HL-60 (cell line): ENCODE measurements around the gene DCHS1.

Experiments
- DNase-seq, 2 experiments: peaks; one replicate each; pipeline ENCODE4 v3.0.0-alpha.2; 2010 to 2020; ENCODE audit warnings: low read depth in 1 of 2, low spot score in 1 of 2
- H3K27ac ChIP-seq: fragments of 250-450 bp; sonication (Bioruptor Pico); replicated peaks from 2 replicates; pipeline ENCODE4 v1.5.1; 2020; ENCODE audit warnings: mild to moderate bottlenecking, moderate library complexity
- H3K27me3 ChIP-seq: fragments of 250-450 bp; sonication (Bioruptor Pico); 2 replicates; pipeline ENCODE4 v1.5.1; 2021; ENCODE audit warnings: mild to moderate bottlenecking, moderate library complexity; ENCODE audit not compliant: insufficient read depth, poor library complexity, severe bottlenecking
- H3K4me3 ChIP-seq: replicated peaks from 2 replicates; pipeline ENCODE4 v1.5.1; 2011; ENCODE audit warnings: mild to moderate bottlenecking, control low read depth, low read length; ENCODE audit not compliant: insufficient read depth
- GABPA ChIP-seq: IDR thresholded peaks from 2 replicates; pipeline ENCODE4 v1.6.1; 2012; ENCODE audit warnings: low read depth
- POLR2AphosphoS5 ChIP-seq: IDR thresholded peaks from 2 replicates; pipeline ENCODE4 v1.6.1; 2012; ENCODE audit warnings: low read depth
- SPI1 ChIP-seq: IDR thresholded peaks from 2 replicates; pipeline ENCODE4 v1.6.1; 2012; ENCODE audit warnings: low read depth, mild to moderate bottlenecking, borderline replicate concordance
- TF ChIP-seq, protein P1 (sequence below): IDR thresholded peaks from 2 replicates; pipeline ENCODE4 v1.6.1; 2012; ENCODE audit warnings: low read depth; ENCODE audit not compliant: insufficient replicate concordance
- TF ChIP-seq, protein P2 (sequence below): IDR thresholded peaks from one replicate; pipeline ENCODE4 v1.5.1; 2011; ENCODE audit warnings: low read length, control low read depth, inconsistent platforms; ENCODE audit not compliant: insufficient read depth

DCHS1 gene

DNA sequence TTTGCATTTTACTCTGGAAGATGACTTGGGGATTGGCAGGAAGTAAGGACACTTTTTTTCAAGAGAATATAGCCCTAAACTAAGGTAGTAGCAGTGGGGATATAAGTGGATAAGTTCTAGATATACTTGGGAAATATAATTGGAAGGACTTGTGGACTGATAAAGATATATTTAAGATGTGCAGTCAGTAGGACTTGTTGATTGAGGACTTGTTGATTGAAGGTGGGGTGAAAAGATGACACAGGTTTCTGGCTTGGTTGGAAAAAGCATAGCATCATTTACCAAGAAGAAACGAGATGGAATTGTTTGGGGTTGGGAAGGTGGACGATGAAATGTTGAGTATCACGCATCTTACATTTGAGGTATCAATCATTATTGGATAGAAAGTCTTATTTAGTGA, 42.1 kb downstream of the DCHS1 start:
- H3K27ac ChIP-seq = no peak overlapping the region
- TF ChIP-seq POLR2AphosphoS5 (no peak), GABPA (no peak)
- DNase-seq = no peak
- no peaks in the 10 kb centered on the region for H3K27me3 ChIP-seq
- H3K4me3 ChIP-seq = no peak overlapping the region

DNA sequence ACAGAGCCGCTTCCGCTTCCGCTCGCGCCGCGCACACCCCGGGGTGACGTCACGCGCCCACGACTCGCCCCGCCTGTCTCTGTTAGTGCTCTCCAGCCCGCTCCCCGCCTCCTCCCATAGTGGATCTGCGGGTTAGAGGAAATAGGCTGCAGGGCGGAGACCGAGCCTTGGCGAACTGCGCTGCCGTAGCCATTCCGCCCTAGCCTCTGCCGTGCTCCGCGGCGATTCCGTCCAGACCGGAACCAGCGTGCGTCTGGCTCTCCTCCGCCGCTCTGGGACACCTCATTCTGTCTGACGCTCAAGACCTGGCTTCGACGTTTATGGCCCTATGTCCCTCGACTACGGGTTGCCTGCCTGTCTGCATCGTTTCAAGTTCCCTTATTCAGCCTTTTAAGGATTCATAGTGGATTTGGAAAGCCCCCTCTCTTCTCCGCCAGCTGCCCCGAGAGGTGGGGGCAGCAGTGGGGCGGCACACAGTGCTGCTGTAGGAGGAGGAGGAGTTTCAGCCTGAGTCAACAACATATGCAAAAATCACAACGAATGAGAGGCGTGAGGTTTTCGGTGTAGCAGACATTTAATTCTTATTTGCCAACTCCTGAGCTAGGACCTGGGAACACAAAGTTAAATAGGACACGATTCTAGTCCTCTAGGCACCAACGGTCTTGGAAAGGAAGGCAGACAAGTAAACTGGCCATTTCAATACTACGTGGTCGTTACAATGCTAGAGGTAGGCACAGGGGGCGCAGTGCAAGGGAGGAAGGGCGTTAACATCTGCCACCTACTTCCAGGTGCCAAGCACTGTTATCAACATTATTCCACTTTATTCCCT, 43.2 kb downstream of the DCHS1 start, which contains the start of gene TAF10:
Gene TAF10 (minus strand): TSS at position 4 of the 829 bp plus-strand sequence. CDS start 27 bp downstream, outside the sequence.
- H3K27ac ChIP-seq = peak within 1 kb of the TSS; percentile 82
- TF ChIP-seq GABPA = peak; percentile 73
- TF ChIP-seq SPI1 = peak; percentile 43; the same call in 1 of the 2 replicates
- peak; percentile 91 for TF ChIP-seq POLR2AphosphoS5
- TF ChIP-seq, protein P1, sequence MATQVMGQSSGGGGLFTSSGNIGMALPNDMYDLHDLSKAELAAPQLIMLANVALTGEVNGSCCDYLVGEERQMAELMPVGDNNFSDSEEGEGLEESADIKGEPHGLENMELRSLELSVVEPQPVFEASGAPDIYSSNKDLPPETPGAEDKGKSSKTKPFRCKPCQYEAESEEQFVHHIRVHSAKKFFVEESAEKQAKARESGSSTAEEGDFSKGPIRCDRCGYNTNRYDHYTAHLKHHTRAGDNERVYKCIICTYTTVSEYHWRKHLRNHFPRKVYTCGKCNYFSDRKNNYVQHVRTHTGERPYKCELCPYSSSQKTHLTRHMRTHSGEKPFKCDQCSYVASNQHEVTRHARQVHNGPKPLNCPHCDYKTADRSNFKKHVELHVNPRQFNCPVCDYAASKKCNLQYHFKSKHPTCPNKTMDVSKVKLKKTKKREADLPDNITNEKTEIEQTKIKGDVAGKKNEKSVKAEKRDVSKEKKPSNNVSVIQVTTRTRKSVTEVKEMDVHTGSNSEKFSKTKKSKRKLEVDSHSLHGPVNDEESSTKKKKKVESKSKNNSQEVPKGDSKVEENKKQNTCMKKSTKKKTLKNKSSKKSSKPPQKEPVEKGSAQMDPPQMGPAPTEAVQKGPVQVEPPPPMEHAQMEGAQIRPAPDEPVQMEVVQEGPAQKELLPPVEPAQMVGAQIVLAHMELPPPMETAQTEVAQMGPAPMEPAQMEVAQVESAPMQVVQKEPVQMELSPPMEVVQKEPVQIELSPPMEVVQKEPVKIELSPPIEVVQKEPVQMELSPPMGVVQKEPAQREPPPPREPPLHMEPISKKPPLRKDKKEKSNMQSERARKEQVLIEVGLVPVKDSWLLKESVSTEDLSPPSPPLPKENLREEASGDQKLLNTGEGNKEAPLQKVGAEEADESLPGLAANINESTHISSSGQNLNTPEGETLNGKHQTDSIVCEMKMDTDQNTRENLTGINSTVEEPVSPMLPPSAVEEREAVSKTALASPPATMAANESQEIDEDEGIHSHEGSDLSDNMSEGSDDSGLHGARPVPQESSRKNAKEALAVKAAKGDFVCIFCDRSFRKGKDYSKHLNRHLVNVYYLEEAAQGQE = peak; percentile 49
- TF ChIP-seq, protein P2, sequence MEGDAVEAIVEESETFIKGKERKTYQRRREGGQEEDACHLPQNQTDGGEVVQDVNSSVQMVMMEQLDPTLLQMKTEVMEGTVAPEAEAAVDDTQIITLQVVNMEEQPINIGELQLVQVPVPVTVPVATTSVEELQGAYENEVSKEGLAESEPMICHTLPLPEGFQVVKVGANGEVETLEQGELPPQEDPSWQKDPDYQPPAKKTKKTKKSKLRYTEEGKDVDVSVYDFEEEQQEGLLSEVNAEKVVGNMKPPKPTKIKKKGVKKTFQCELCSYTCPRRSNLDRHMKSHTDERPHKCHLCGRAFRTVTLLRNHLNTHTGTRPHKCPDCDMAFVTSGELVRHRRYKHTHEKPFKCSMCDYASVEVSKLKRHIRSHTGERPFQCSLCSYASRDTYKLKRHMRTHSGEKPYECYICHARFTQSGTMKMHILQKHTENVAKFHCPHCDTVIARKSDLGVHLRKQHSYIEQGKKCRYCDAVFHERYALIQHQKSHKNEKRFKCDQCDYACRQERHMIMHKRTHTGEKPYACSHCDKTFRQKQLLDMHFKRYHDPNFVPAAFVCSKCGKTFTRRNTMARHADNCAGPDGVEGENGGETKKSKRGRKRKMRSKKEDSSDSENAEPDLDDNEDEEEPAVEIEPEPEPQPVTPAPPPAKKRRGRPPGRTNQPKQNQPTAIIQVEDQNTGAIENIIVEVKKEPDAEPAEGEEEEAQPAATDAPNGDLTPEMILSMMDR = peak; percentile 39
- peak within 1 kb of the TSS; percentile 79 for H3K4me3 ChIP-seq
- H3K27me3 ChIP-seq = no peaks in the 10 kb centered on the region
- peak; percentile 88 to 97 for DNase-seq

DNA sequence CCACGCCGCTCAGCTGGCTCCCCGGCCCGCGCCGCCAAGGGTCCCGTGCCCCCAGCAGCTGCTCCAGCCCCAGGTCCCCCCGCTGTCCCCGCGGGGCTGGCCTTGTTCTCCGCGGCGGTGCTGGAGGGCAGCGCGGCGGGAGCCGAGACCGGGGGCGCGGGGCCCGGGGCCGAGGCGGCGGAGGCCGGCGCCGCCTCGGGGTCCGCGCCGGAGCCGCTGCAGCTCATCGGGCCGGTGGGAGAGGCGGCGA, 43.7 kb downstream of the DCHS1 start:
- Histone ChIP-seq H3K27ac (peak overlapping the region; percentile 82), H3K4me3 (peak overlapping the region; percentile 79), H3K27me3 (no peaks in the 10 kb centered on the region)
- DNase-seq = no peak
- no peak for TF ChIP-seq SPI1
- TF ChIP-seq, protein P2 = no peak
- TF ChIP-seq, protein P1 = no peak
- TF ChIP-seq POLR2AphosphoS5 = no peak
- no peak for TF ChIP-seq GABPA

DNA sequence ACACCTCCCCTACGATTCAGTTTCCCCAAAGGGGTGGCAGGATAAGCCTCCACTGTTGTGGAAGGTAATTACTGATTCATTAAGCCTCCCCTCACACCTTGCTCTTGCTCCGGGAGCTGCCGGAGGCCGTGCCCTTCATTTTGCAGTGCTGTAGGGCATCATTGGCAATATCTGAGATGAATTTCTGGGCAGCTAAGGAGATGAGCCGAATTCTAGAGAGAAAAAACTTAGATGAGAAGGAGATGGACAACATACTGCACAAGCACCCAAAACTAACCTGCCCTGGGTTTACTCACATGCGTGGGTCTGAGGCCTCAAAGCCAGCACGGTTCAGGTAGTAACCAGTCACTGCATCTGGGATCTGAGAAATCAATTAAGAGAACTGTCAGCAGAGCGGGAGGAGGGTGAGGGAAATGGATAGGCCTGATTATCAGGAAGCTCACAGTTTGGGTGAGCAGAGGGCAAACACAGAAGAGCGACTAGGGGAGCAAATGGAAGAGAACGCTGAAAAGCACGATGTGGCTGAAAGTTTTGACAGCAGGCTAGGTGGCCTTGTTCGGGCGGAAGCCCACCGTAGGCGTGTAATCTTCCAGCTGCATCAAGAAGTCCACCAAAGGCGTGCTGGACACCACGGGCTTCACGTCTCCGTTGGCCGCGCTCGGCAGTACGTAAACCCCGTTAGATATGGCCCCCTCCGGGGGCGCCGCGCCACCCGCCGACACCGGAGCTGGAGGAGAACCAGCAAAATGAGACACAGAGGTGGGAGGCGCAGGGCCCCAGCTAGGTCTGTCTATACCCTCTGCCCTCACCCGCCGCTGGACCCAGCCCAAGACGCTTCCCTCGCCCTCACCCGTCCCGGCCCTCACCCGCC, 44.3 kb downstream of the DCHS1 start:
- TF ChIP-seq POLR2AphosphoS5 (peak; percentile 12; the same call in 1 of the 2 replicates), GABPA (no peak)
- DNase-seq = peak in 1 of 2 experiments; percentile 21
- Histone ChIP-seq H3K27me3 (no peaks in the 10 kb centered on the region), H3K27ac (peak overlapping the region; percentile 82), H3K4me3 (peak overlapping the region; percentile 79)
